Measurements from ENCODE around the gene FCRLB. TPM values are rescaled to one million over a fixed set of nuclear protein-coding genes. Genes with fewer than 3 reads are reported as not detected.

FCRLB gene
- total RNA-seq, 1 donor from 2014 or later = 0.35 TPM

DNA sequence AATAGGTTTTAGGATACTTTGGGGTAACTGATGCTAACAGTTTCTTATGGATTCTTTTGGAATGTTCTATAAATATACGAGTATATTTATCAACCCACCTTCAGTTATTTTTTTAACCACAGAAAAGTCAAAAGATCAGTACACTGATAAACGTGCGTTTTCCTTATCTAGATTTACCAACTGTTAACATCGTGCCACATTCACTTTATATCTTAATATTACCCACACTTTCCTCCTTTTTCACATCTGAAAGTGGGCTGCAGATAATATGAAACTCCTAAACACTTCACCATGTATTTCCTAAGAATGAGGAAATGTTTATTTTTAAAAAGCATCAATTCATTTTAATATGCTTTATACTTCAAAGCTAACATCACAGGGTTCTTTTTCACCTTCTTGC is 52.4 kb downstream of the FCRLB start:
- no peaks in the 10 kb centered on the region for H3K9me3 Mint-ChIP-seq (ENCODE audit: low read depth)
- H3K4me3 Mint-ChIP-seq (ENCODE audit: unreplicated experiment) = no peak overlapping the region
- H3K27me3 Mint-ChIP-seq (ENCODE audit: low read depth) = no peaks in the 10 kb centered on the region
- no peak overlapping the region for H3K27ac Mint-ChIP-seq (ENCODE audit: unreplicated experiment)
- H3K4me1 Mint-ChIP-seq (ENCODE audit: low read depth) = peaks cover 4% of the 10 kb centered on the region
- DNase-seq (ENCODE audit: low spot score) = no peak
- no peaks in the 10 kb centered on the region for H3K36me3 Mint-ChIP-seq (ENCODE audit: low read depth)
- no peak for TF ChIP-seq CTCF (IDR thresholded peaks at IDR 0.05)

DNA sequence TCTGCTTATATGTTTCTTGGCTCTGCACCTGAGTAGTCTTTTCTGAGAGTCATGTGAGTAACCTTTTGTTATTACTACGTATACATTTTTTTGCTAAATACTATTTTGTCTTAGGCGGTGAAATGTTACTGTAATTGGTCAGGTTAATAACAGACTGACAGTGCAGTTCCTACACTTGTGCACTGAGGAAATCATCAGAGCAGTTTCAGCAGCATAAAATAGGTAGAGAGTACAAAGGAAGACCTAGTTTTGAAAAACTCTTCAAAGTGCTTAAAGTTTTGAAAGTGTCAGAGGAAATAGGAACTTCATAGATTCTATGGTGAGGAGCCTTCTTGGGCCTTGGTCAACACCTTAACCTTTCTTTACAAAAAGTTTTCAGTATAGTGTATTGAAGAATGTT is 55.9 kb downstream of the FCRLB start:
- Mint-ChIP-seq H3K4me1 (ENCODE audit: low read depth) (peaks cover 7% of the 10 kb centered on the region), H3K4me3 (ENCODE audit: unreplicated experiment) (no peak overlapping the region), H3K27me3 (ENCODE audit: low read depth) (no peaks in the 10 kb centered on the region), H3K36me3 (ENCODE audit: low read depth) (no peaks in the 10 kb centered on the region), H3K9me3 (ENCODE audit: low read depth) (no peaks in the 10 kb centered on the region), H3K27ac (ENCODE audit: unreplicated experiment) (no peak overlapping the region)
- no peak for DNase-seq (ENCODE audit: low spot score)
- TF ChIP-seq CTCF (IDR thresholded peaks at IDR 0.05) = no peak

Other genes starting within 250 kb of the FCRLB start
- not detected in 3 replicates for gene FCGR2A, start 216.1 kb upstream of the FCRLB start, total RNA-seq
- 0.75 to 1.0 TPM in 2 of 3 replicates, not detected in the other for gene HSPA6, start 197.0 kb upstream of the FCRLB start, total RNA-seq
- not detected in 3 replicates for gene FCGR3A, start 171.7 kb upstream of the FCRLB start, total RNA-seq
- gene FCGR3B, start 90.4 kb upstream of the FCRLB start, total RNA-seq = not detected in 3 replicates
- gene FCGR2B, start 58.4 kb upstream of the FCRLB start, total RNA-seq = not detected in 3 replicates
- not detected in 3 replicates for gene FCRLA, start 14.3 kb upstream of the FCRLB start, total RNA-seq
- 19.1 to 21.0 TPM (median 19.3 TPM) in 3 replicates for gene DUSP12, start 28.2 kb downstream of the FCRLB start, total RNA-seq
- gene ATF6, start 44.8 kb downstream of the FCRLB start, total RNA-seq = 27.6 to 29.1 TPM (median 28.0 TPM) in 3 replicates